HuH-7.5 (cell line): ENCODE results near the gene PLEKHM2.
"Not testable (repeated sequence)": the region's sequence is repeated elsewhere in the genome, so short reads cannot be mapped to it uniquely, and the experiment has no call there.

Experiments
- DNase-seq: peaks from one replicate; pipeline ENCODE4 v3.0.0; 2011; ENCODE audit warnings: low spot score

The PLEKHM2 gene, protein sequence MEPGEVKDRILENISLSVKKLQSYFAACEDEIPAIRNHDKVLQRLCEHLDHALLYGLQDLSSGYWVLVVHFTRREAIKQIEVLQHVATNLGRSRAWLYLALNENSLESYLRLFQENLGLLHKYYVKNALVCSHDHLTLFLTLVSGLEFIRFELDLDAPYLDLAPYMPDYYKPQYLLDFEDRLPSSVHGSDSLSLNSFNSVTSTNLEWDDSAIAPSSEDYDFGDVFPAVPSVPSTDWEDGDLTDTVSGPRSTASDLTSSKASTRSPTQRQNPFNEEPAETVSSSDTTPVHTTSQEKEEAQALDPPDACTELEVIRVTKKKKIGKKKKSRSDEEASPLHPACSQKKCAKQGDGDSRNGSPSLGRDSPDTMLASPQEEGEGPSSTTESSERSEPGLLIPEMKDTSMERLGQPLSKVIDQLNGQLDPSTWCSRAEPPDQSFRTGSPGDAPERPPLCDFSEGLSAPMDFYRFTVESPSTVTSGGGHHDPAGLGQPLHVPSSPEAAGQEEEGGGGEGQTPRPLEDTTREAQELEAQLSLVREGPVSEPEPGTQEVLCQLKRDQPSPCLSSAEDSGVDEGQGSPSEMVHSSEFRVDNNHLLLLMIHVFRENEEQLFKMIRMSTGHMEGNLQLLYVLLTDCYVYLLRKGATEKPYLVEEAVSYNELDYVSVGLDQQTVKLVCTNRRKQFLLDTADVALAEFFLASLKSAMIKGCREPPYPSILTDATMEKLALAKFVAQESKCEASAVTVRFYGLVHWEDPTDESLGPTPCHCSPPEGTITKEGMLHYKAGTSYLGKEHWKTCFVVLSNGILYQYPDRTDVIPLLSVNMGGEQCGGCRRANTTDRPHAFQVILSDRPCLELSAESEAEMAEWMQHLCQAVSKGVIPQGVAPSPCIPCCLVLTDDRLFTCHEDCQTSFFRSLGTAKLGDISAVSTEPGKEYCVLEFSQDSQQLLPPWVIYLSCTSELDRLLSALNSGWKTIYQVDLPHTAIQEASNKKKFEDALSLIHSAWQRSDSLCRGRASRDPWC

DNA sequence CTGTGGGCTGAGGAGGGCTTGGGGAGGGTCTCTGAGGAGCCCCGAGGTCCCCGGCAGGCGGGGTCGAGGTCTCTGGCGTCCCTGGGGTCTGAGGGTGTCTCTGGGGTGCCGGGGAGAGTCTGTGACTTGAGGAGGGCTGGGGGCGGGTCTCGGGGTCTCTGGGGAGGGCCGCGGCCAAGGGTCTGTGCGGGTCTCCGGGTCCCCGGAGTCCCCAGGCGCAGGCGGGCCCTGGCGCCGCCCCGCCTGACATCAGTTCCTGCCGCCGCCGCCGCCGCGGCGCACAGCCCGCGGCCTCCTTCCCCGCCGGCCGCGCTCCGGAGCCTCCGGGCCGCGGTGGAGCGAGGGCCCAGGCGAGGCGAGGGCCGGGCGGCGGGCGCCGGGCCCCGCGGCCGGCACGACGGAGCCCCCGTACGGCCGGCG, at the start of gene PLEKHM2:
Gene PLEKHM2, plus strand, starts transcription at position 279 of the 420 bp plus-strand sequence. CDS start 239 bp downstream, outside the sequence.
- DNase-seq = peak; percentile 72

DNA sequence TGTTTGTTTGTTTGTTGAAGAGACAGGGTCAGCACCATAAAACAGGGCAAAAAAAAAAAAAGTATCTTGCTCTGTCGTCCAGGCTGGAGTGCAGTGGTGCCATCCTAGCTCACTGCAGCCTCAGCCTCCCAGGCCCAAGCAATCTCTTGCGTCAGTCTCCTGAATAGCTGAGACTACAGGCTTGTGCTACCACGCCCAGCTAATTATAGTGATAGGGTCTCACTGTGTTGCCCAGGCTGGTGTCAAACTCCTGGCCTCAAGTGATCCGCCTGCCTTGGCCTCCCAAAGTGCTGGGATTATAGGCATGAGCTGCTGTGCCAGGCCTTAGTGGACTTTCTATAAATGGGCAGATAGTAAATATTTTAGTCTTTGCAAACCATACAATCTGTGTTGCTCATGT, 47.7 kb upstream of the PLEKHM2 start:
- DNase-seq = no peak

DNA sequence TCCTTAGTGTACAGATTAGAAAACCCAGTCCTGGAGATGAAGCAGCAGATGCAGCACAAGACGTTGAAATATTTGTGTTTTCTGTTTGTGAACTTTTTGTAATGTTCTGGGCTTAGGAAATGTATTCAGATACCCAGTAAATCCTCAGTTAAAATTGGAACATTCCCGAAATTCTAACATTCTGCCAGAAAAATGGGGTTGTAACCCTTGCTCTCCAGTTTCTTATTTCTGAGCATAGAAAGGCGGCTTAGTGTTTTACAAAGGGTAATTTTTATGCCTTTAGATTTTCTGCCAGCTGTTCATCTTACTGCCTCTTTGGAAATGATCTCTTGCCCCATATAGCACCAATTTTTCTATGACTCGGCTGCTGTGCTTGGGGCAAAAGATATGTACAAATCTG, 46.3 kb upstream of the PLEKHM2 start:
- no peak for DNase-seq

DNA sequence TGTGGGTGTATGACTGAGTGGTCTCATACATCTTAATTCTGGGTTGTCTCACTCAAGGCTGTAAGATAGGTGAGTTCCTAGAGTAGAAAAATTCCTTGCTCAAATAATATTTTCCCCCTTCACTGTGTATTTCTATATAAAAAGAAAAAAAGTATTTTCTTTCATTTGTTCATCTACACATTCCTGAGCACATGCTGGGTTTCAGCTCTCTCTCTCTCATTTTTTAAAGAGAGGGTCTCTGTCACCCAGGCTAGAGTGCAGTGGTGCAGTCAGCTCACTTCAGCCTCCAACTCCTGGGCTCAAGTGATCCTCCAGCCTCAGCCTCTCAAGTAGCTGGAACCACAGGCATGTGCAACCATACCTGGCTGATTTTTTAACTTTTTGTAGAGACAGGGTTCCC, 44.9 kb upstream of the PLEKHM2 start:
- no peak for DNase-seq

DNA sequence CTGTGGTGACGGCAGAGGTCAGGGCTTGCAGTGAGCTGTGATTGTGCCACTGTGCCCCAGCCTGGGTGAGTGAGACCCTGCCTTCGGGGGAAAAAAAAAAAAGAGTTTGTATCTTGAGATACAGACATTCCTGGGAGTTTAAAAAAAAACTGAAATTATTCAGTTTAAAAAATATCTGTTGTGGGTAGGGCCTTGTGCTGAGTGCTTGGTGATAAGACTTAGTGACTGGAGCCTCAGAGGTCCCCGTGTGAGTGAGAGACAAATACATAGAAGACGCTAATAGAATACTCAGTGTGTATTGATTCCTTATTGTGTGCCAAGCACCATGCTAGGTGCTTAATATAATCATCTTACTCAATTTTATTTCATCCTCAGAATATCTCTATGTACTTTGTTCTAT, 44.2 kb upstream of the PLEKHM2 start:
- DNase-seq = no peak

DNA sequence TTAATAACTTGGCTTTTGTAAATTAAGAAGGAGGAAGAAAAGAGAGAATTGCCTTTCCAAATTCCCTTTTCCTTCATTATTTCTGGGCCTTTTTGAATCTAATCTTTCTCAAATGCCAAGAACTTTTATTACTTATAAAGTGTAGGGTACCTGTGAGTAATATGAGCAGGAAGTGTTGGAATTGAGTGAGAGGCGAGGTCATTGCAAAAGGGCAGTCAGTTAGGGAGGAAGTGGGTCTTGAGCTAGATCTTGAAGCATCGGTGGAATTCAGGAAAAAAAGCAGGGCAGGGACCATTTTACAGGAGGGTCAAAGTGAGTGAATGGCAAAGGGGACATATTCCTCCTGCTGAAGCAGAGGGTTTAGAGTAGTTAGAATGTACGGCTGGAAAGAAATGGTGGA, 43.5 kb upstream of the PLEKHM2 start:
- DNase-seq = no peak

DNA sequence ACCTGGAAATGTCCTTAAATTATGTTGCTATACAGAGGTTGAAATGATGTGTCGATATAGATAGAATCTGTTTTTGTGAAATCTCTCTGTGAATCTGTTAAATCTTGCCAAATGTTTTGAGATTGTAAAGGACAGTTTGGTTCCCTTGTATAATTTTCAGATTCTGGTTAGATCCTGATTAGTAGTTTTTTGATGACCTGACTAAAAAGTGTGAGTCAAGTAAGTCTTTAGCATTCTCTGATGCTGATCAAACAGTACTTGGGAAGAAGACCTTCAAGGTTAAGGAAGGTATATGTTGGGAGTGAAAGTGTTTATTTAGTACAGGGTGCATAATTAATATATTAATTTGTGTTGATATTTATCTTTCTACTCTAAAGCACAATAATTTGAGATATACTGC, 34.2 kb upstream of the PLEKHM2 start:
- no peak for DNase-seq

DNA sequence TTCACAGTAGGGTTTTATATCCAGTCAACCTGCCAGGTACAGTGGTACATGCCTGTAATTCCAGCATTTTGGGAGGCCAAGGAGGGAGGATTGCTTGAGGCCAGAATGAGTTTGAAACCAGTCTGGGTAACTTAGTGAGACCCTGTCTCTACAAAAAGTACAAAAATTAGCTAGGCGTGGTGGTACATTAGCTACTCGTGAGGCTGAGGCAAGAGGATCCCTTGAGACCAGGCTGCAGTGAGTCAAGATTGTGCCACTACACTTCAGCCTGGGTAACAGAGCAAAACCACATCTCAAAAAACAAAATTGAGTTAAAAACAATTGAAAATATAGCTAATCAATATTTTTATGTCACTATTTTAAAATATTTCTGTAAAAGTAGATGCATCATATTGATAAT, 33.7 kb upstream of the PLEKHM2 start:
- DNase-seq = no peak

DNA sequence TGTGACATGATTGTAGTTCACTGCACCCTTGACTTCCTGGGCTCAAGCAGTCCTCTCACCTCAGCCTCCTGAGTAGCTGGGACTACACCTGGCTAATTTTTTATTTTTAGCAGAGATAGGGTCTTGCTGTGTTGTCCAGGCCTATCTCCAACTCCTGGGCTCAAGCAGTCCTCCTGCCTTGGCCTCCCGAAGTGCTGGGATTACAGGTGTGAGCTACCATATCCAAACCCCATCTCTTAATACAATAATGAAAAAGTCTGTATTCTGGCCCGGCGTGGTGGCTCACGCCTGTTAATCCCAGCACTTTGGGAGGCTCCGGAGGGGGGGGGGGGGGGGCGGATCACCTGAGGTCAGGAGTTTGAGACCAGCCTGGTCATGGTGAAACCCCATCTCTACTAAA, 32.0 kb upstream of the PLEKHM2 start:
- DNase-seq = not testable (repeated sequence)

DNA sequence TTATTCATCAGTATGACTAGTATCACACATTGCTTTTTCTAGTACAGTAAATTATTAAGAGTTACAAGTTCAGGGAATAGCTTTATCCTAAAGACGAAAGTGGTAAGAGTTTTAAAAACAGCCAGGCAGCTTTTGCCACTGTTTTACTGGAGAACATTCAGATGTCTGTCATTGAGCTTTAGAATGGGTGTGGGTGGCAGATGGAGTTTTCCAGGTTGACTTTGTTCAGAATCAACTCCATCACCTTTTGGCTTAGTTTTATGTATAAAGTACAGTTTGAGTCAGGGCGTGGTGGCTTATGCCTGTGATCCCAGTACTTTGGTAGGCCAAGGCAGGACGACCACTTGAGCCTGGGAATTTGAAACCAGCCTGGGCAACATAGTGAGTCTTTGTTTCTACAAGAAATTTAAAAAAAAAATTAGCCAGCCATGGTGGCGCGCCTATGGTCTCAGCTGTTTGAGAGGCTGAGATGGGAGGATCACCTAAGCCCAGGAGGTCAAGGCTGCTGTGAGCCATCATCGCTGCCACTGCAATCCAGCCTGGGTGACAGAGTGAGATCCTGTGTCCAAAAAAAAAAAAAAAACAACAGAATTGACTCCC, 29.9 kb upstream of the PLEKHM2 start:
- DNase-seq = no peak

DNA sequence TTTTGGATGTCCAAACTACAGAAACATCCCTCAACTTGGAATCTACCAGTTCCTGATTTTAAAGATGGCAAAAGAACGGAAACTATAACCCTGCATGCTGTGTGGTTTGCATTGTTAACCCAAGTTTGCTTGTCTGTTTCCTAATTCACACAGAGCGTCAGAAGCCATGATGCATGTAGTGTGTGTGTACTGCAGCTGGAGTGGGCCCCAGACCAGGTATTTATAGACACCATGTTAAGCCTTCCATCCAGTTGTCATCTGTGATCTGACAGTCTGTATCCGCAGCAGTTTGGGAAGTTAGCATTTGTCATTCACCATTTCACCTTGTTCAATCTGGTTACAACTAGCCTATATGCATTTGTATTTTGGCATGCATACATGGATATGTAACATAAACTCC, 27.7 kb upstream of the PLEKHM2 start:
- no peak for DNase-seq

DNA sequence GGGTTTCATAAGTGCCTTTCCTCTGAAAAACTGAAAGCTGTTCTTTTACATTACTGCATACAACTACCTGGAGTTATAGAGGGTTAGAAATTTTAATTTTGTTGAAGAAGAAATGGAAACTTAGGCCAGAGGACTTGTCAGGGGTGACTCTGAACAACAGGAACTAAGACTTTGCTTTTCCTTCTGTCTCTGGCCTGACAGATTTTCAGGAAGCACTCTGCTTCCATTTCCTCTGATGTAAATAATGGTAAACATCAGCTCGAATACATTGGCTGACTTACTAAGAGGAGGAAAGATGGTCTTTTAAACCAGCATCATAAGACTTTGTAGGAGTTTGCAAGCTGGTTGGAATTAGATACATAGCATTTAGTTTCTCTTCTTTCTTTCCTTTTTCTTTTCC, 27.1 kb upstream of the PLEKHM2 start:
- no peak for DNase-seq

DNA sequence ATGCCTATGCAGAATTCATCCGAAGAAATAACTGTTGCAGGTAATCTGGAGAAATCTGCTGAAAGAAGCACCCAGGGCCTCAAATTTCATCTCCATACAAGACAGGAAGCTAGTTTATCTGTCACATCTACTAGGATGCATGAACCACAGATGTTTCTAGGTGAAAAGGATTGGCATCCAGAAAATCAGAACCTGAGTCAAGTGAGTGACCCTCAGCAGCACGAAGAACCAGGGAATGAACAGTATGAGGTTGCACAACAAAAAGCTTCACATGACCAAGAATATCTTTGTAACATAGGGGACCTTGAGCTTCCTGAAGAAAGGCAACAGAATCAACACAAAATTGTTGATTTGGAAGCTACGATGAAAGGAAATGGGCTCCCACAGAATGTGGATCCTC, 24.0 kb upstream of the PLEKHM2 start:
- DNase-seq = no peak

DNA sequence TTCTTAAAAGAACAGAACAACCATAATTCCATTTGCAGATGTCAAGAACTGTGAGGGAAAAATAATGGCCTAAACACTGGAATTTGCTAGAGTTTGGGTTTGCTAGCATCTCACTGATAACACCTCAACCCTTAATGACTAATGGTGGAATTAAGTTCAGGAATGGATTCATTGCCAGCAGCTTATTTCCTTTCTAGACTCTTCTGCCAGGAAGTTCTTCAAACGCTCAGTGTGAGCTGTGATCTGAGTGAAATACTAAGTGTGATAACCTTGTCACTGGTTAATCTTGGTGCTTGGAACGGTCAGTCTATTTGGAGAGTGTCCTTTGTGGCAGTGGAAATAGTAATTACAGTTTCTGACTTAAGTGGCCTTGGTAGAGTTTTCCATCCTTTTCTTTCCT, 21.6 kb upstream of the PLEKHM2 start:
- DNase-seq = no peak

DNA sequence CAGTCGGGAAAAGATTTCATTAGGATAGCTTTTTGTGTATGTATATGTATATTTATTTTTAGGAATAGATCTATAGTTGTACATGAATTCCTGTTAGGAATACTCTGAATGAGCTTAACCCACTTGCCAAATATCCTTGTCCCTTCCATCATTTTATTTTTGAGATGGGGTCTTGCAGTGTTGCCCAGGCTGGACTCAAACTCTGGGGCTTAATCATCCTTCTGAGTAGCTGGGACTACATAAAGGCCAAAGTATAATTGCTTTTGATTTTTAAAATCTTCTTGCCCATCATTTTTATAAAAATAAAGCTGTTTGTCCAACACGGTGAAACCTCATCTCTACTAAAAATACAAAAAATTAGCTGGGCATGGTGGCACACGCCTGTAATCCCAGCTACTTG, 20.2 kb upstream of the PLEKHM2 start:
- no peak for DNase-seq

DNA sequence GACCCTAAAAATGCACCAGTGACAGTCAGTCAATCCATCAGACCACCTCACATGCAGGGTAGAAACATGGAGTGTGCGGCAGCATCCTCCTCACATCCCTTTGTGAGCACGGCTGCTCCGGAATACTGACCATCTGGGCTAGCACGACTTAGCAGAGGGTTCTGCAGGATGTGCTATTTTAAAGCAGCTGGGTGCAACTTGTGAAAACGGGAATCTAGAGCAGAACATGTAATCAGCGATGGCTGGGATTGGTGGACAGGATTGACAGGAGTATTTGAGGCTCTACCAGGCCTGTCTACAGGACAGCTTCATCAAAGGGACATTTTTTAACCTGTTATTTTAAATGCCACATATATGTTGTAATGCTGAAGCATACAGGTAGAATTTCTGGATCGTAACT, 16.8 kb upstream of the PLEKHM2 start:
- DNase-seq = no peak

DNA sequence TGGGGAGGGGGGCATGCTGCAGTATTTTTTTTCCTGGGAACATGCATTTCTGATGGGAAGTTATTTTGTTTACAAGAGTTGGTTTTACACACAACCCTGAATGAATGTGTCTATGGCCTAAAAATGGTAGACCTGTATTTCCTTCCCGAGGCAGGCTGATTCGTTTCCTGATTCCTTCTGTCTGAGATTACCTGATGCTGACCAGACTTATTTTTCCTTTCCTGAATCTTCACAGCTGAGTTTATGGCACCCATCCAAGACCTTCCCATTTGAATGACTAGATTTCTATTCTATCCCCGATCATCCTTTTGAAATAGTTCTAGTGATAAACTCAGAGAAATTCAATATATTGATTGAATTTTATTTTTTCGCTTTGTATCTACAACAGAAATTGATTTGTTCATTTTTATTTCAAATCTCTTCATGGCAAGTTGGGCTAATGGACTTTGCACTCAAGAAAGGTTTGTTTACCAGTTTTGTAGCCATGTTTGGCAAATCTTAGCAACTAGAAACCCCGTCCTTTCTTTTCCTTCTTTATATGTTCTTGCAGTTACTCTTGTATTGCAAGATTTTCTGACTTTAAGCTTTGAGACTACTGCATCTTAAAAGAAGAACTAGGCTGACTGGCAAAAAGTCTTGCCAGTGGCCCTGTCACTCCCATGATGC, 15.9 kb upstream of the PLEKHM2 start:
- no peak for DNase-seq

DNA sequence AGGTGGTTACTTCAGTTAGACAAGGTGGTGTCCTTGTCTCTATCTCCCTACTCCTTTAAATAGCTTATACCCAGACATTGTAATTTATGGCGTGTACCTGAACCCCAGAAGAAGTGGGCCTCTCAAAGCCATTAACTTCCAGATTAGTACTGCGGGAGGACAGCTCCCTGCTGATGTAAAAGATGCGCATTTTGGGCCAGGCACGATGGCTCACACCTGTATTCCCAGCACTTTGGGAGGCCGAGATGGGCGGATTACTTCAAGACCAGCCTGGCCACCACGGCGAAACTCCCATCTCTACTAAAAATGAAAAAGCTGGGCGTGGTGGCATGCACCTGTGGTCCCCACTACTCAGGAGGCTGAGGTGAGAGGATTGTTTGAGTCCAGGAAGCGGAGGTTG, 15.0 kb upstream of the PLEKHM2 start:
- DNase-seq = no peak

DNA sequence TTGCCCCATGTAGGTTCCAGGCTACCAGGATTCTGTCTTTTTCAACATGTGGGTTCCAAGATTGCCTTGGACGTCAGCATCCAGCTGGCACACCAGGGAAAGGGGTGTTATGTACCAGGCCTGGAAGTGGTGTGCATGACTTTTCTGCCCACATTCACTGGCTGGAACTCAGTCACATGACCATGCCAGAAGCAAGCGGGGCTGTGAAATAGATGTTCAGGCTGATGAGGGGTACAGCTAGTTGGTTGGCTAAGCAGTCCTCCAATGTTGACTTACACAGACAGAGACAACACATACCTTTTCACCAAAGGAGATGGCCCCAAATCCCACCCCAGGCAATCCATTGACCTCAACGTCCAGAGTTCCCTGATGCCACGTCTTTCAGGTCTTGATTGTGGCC, 14.3 kb upstream of the PLEKHM2 start:
- DNase-seq = no peak

DNA sequence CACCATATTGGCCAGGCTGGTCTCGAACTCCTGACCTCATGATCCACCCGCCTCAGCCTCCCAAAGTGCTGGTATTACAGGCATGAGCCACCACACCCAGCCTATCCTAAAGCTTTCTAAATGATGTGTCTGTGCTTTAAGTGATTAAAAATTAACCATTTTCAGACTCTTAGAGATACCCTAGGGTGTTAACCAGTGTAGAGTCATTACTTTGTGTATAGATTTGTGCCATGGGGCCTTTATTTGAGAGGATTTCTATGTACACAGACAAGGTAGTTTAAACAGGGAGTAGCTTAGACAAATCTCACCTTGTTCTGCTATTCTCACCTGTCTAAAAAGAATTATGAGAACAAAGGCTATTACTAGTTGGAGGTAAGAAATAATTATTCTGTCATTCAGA, 12.7 kb upstream of the PLEKHM2 start:
- DNase-seq = no peak

DNA sequence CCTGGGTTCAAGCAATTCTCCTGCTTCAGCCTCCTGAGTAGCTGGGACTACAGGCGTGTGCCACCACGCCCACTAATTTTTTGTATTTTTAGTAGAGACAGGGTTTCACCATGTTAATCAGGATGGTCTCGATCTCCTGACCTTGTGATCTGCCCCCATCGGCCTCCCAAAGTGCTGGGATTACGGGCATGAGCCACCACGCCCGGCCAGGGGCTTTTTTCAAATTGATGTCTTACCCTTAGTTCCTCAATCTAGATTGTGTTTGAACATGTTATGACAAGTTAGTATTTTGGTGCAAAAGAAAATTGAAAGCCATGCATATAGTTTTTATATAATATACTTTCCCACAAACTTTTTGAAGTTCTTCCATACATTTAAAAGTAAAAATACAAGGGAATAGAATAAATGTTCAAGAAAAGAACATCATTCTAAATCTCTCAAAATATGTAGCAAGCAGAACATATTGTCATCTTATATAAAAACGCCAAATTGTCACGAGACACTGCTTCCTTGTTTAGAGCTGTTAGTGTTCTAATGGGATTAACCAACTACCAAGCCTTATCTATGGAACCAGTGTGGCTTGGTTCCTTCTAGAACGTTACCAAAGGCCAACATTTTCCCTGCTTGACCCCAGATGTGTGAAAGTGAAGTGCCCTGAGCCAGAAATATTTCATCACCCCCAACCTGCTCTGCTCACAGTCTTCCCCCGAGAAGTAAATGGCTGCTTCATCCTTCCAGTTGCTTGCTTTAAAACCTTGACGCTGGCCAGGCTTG, 9.5 kb upstream of the PLEKHM2 start:
- DNase-seq = no peak
